ENCODE measurements around the gene MARCHF5.

GRCh38 chr10:92377962-92378361, 87.0 kb downstream of the MARCHF5 start:
- TF ChIP-seq, protein P1, sequence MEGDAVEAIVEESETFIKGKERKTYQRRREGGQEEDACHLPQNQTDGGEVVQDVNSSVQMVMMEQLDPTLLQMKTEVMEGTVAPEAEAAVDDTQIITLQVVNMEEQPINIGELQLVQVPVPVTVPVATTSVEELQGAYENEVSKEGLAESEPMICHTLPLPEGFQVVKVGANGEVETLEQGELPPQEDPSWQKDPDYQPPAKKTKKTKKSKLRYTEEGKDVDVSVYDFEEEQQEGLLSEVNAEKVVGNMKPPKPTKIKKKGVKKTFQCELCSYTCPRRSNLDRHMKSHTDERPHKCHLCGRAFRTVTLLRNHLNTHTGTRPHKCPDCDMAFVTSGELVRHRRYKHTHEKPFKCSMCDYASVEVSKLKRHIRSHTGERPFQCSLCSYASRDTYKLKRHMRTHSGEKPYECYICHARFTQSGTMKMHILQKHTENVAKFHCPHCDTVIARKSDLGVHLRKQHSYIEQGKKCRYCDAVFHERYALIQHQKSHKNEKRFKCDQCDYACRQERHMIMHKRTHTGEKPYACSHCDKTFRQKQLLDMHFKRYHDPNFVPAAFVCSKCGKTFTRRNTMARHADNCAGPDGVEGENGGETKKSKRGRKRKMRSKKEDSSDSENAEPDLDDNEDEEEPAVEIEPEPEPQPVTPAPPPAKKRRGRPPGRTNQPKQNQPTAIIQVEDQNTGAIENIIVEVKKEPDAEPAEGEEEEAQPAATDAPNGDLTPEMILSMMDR (IDR thresholded peaks at IDR 0.05; ENCODE audit: low read depth, low read length) = no peak
- TF ChIP-seq EZH2phosphoT487 (IDR thresholded peaks at IDR 0.05; ENCODE audit: low read depth) = no peak

All from OCI-LY3 (cell line).